ENCODE results near the gene SSTR3. TPM values are rescaled to one million over a fixed set of nuclear protein-coding genes. Genes with fewer than 3 reads are reported as not detected.
"Not testable (repeated sequence)": the region's sequence is repeated elsewhere in the genome, so short reads cannot be mapped to it uniquely, and the experiment has no call there.

Gene SSTR3
- total and polyA plus RNA-seq, 2 experiments from 2014 or later = 0.06 TPM; not detected in 1

GRCh38 chr22:37253126-37253660, 40.9 kb upstream of the SSTR3 start:
- Histone ChIP-seq H3K27ac (no peak overlapping the region), H3K27me3 (no peaks in the 10 kb centered on the region), H3K4me3 (no peak overlapping the region), H3K4me1 (ENCODE audit: low read depth) (peaks cover 4% of the 10 kb centered on the region), H3K36me3 (no peaks in the 10 kb centered on the region), H3K9me3 (ENCODE audit: low read depth) (no peaks in the 10 kb centered on the region)
- peak in 1 of 2 donors; percentile 24 for DNase-seq (ENCODE audit: low read depth in 1 of 2, low spot score in 1 of 2)
- TF ChIP-seq CTCF (IDR thresholded peaks at IDR 0.05; ENCODE audit: low read depth, low read length) = peak; percentile 12

GRCh38 chr22:37251836-37252235, 39.6 kb upstream of the SSTR3 start:
- not testable (repeated sequence) for DNase-seq (ENCODE audit: low read depth in 1 of 2, low spot score in 1 of 2); H3K4me1 ChIP-seq (ENCODE audit: low read depth)

GRCh38 chr22:37249986-37250385, 37.7 kb upstream of the SSTR3 start:
- no peaks in the 10 kb centered on the region for H3K9me3 ChIP-seq (ENCODE audit: low read depth)
- DNase-seq (ENCODE audit: low read depth in 1 of 2, low spot score in 1 of 2) = no peak
- H3K4me3 ChIP-seq = no peak overlapping the region

More at GRCh38 chr22:37251836-37252235, 39.6 kb upstream of the SSTR3 start:
- not testable (repeated sequence) for H3K36me3 ChIP-seq; H3K4me3 ChIP-seq; H3K27ac ChIP-seq; H3K27me3 ChIP-seq; H3K9me3 ChIP-seq (ENCODE audit: low read depth)

GRCh38 chr22:37248251-37248650, 36.0 kb upstream of the SSTR3 start:
- H3K9me3 ChIP-seq (ENCODE audit: low read depth) = no peaks in the 10 kb centered on the region
- H3K27me3 ChIP-seq = no peaks in the 10 kb centered on the region
- no peaks in the 10 kb centered on the region for H3K4me1 ChIP-seq (ENCODE audit: low read depth)
- no peaks in the 10 kb centered on the region for H3K36me3 ChIP-seq
- H3K27ac ChIP-seq = no peak overlapping the region
- no peak overlapping the region for H3K4me3 ChIP-seq
- no peak for TF ChIP-seq CTCF (IDR thresholded peaks at IDR 0.05; ENCODE audit: low read depth, low read length)
- no peak for DNase-seq (ENCODE audit: low read depth in 1 of 2, low spot score in 1 of 2)

More at GRCh38 chr22:37249986-37250385, 37.7 kb upstream of the SSTR3 start:
- Histone ChIP-seq H3K4me1 (ENCODE audit: low read depth) (peaks cover 4% of the 10 kb centered on the region), H3K27me3 (no peaks in the 10 kb centered on the region), H3K36me3 (no peaks in the 10 kb centered on the region), H3K27ac (no peak overlapping the region)
- TF ChIP-seq CTCF (IDR thresholded peaks at IDR 0.05; ENCODE audit: low read depth, low read length) = no peak

GRCh38 chr22:37245740-37246139, 33.5 kb upstream of the SSTR3 start:
- Histone ChIP-seq H3K4me1 (ENCODE audit: low read depth) (peaks cover 8% of the 10 kb centered on the region), H3K27ac (no peak overlapping the region), H3K4me3 (no peak overlapping the region), H3K9me3 (ENCODE audit: low read depth) (no peaks in the 10 kb centered on the region), H3K36me3 (no peaks in the 10 kb centered on the region), H3K27me3 (no peaks in the 10 kb centered on the region)
- no peak for TF ChIP-seq CTCF (IDR thresholded peaks at IDR 0.05; ENCODE audit: low read depth, low read length)
- no peak for DNase-seq (ENCODE audit: low read depth in 1 of 2, low spot score in 1 of 2)

- no peak overlapping the region for H3K27ac ChIP-seq
- no peak overlapping the region for H3K4me3 ChIP-seq
- TF ChIP-seq CTCF (IDR thresholded peaks at IDR 0.05; ENCODE audit: low read depth, low read length) = no peak
- peaks cover 8% of the 10 kb centered on the region for H3K4me1 ChIP-seq (ENCODE audit: low read depth)
- no peaks in the 10 kb centered on the region for H3K27me3 ChIP-seq
- no peaks in the 10 kb centered on the region for H3K36me3 ChIP-seq
- H3K9me3 ChIP-seq (ENCODE audit: low read depth) = no peaks in the 10 kb centered on the region
- no peak for DNase-seq (ENCODE audit: low read depth in 1 of 2, low spot score in 1 of 2)
Measured at GRCh38 chr22:37244922-37245722, 32.8 kb upstream of the SSTR3 start.

Measured in cardiac muscle cell (in vitro differentiated cells and primary cell).